GM23338 (cell line): ENCODE measurements around the gene RAB37. TPM values are rescaled to one million over a fixed set of nuclear protein-coding genes. Genes with fewer than 3 reads are reported as not detected.

ENCODE experiments used
- ATAC-seq: fragments of 200-7000 bp; cut with Tn5 transposase; 3 replicates; pipeline ENCODE4 v1.9.1; 2020
- DNase-seq: peaks from one replicate; pipeline ENCODE4 v3.0.0-alpha.2; 2015; ENCODE audit warnings: low spot score
- H2AFZ ChIP-seq: fragments of 200-600 bp; sonication (generic); 2 replicates; pipeline ENCODE4 v1.8.0; 2016; ENCODE audit warnings: antibody characterized with exemption, mild to moderate bottlenecking, moderate library complexity
- H3F3A ChIP-seq: fragments of 200-600 bp; sonication (generic); replicated peaks from 2 replicates; pipeline ENCODE4 v1.8.0; 2017; ENCODE audit warnings: antibody characterized with exemption, mixed run types, low read depth
- H3K27ac ChIP-seq: fragments of 200-600 bp; sonication (generic); 2 replicates; pipeline ENCODE4 v1.6.1; 2016; ENCODE audit warnings: low read depth
- H3K27me3 ChIP-seq: fragments of 200-600 bp; sonication (generic); 2 replicates; pipeline ENCODE4 v1.8.0; 2016; ENCODE audit warnings: mild to moderate bottlenecking, mixed run types, moderate library complexity; ENCODE audit not compliant: insufficient read depth
- H3K36me3 ChIP-seq: fragments of 200-600 bp; sonication (generic); 2 replicates; pipeline ENCODE4 v1.8.0; 2016; ENCODE audit warnings: mild to moderate bottlenecking; ENCODE audit not compliant: insufficient read depth
- H3K4me1 ChIP-seq: fragments of 200-600 bp; sonication (generic); 2 replicates; pipeline ENCODE4 v1.8.0; 2016; ENCODE audit warnings: mild to moderate bottlenecking, moderate library complexity; ENCODE audit not compliant: insufficient read depth
- H3K4me2 ChIP-seq: fragments of 200-600 bp; sonication (generic); 2 replicates; pipeline ENCODE4 v1.7.1; 2017; ENCODE audit warnings: mixed run types
- H3K4me3 ChIP-seq: fragments of 200-600 bp; sonication (generic); 2 replicates; pipeline ENCODE4 v1.6.1; 2016; ENCODE audit warnings: mixed run types
- H3K79me2 ChIP-seq: fragments of 200-600 bp; sonication (generic); replicated peaks from 2 replicates; pipeline ENCODE4 v1.8.0; 2017; ENCODE audit warnings: mild to moderate bottlenecking; ENCODE audit not compliant: insufficient read depth
- H3K9me2 ChIP-seq: fragments of 200-600 bp; sonication (generic); 2 replicates; pipeline ENCODE4 v1.8.0; 2017; ENCODE audit not compliant: insufficient read depth
- H4K20me1 ChIP-seq: fragments of 200-600 bp; sonication (generic); replicated peaks from 2 replicates; pipeline ENCODE4 v1.8.0; 2017; ENCODE audit warnings: mild to moderate bottlenecking; ENCODE audit not compliant: insufficient read depth
- H3K27ac Mint-ChIP-seq: 2 replicates; pipeline ENCODE4 v1.8.0; 2020; ENCODE audit warnings: inconsistent platforms, mild to moderate bottlenecking, moderate library complexity, mixed read lengths
- H3K27me3 Mint-ChIP-seq: 3 replicates; pipeline ENCODE4 v1.8.0; 2022; ENCODE audit warnings: low read depth, mild to moderate bottlenecking, moderate library complexity, mixed read lengths, inconsistent platforms; ENCODE audit not compliant: insufficient read depth, poor library complexity
- H3K36me3 Mint-ChIP-seq: 3 replicates; pipeline ENCODE4 v1.8.0; 2021; ENCODE audit warnings: low read depth, mild to moderate bottlenecking, inconsistent platforms, moderate library complexity, mixed read lengths
- H3K4me1 Mint-ChIP-seq: 3 replicates; pipeline ENCODE4 v1.8.0; 2020; ENCODE audit warnings: mild to moderate bottlenecking, inconsistent platforms, mixed read lengths
- H3K4me3 Mint-ChIP-seq: 3 replicates; pipeline ENCODE4 v1.8.0; 2021; ENCODE audit warnings: moderate library complexity, mild to moderate bottlenecking, inconsistent platforms, mixed read lengths
- H3K9me3 Mint-ChIP-seq: 3 replicates; pipeline ENCODE4 v1.8.0; 2020; ENCODE audit warnings: moderate library complexity, mild to moderate bottlenecking, inconsistent platforms, mixed read lengths
- EZH2phosphoT487 ChIP-seq: fragments of 200-600 bp; sonication (generic); IDR thresholded peaks from one replicate; pipeline ENCODE4 v1.8.1; 2018; ENCODE audit warnings: antibody characterized with exemption; ENCODE audit not compliant: unreplicated experiment
- ZNF331 ChIP-seq: fragments of 250-450 bp; sonication (Bioruptor Pico); IDR thresholded peaks from 2 replicates; pipeline ENCODE4 v1.5.0; 2020; ENCODE audit warnings: low read depth, mild to moderate bottlenecking, moderate library complexity
- polyA plus RNA-seq: library from polyadenylated mRNA; unstranded; fragments of >200 nt; fragmentation: Nextera tagmentation; extraction: Ambion mirVana; gene quantifications from 2 replicates; pipeline ENCODE4 v1.2.1, GENCODE V29; 2016
- total RNA-seq: library from RNA; depleted of rRNA; stranded (reverse); fragments of >200 nt; shearing (Covaris generic); gene quantifications from 2 replicates; pipeline ENCODE4 v1.2.3, GENCODE V29; 2014
- TF ChIP-seq, protein P1 (sequence below), 2 experiments: fragments of 200-600 bp in 1 of 2; sonication (generic) in 1 of 2; conservative IDR thresholded peaks; 2 replicates each; pipeline versions ENCODE4 v1.5.1 to v1.6.1; 2016 to 2017; ENCODE audit warnings: antibody characterized with exemption in 2 of 2, low read depth in 2 of 2, mild to moderate bottlenecking in 2 of 2, moderate library complexity in 1 of 2
- TF ChIP-seq, protein P2 (sequence below): IDR thresholded peaks from one replicate; pipeline ENCODE4 v1.6.1; 2018; ENCODE audit warnings: antibody characterized with exemption; ENCODE audit not compliant: unreplicated experiment

Gene RAB37
- total and polyA plus RNA-seq, 2 experiments from 2014 or later, result 3.3 to 5.2 TPM

DNA sequence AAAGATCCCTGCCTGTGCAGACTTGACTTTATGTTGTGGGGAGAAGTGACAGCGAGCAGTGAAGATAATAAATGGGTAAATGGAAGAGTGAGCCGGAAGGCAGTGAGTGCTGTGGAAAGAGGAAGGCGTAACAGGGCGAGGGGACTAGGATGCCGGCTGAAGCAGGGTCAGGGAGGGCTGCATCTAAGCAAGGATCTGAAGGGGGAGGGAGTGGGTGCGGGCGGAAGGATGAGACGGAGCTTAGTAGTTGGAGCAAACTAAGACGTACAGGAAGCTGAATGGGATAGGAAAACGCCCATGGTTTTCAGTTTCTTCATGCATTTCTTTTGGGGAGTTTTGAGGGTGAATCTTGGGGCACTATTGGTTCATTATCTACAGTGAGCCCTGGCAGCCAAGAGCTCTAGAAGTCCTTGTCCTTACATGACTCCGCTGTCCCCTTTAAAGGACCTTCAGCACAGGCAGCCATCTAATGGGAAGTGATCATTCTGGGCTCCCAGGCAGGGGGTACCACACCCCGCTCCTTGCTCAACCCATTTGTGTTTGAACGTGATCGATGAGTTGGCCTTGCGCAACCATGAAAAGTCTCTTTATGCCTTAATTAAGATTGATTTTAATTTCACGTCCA is 49.5 kb downstream of the RAB37 start (continued):
- TF ChIP-seq, protein P1, sequence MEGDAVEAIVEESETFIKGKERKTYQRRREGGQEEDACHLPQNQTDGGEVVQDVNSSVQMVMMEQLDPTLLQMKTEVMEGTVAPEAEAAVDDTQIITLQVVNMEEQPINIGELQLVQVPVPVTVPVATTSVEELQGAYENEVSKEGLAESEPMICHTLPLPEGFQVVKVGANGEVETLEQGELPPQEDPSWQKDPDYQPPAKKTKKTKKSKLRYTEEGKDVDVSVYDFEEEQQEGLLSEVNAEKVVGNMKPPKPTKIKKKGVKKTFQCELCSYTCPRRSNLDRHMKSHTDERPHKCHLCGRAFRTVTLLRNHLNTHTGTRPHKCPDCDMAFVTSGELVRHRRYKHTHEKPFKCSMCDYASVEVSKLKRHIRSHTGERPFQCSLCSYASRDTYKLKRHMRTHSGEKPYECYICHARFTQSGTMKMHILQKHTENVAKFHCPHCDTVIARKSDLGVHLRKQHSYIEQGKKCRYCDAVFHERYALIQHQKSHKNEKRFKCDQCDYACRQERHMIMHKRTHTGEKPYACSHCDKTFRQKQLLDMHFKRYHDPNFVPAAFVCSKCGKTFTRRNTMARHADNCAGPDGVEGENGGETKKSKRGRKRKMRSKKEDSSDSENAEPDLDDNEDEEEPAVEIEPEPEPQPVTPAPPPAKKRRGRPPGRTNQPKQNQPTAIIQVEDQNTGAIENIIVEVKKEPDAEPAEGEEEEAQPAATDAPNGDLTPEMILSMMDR (conservative IDR thresholded peaks at IDR 0.05; ENCODE audit: low read depth in 2 of 2), result no peak
- TF ChIP-seq, protein P2, sequence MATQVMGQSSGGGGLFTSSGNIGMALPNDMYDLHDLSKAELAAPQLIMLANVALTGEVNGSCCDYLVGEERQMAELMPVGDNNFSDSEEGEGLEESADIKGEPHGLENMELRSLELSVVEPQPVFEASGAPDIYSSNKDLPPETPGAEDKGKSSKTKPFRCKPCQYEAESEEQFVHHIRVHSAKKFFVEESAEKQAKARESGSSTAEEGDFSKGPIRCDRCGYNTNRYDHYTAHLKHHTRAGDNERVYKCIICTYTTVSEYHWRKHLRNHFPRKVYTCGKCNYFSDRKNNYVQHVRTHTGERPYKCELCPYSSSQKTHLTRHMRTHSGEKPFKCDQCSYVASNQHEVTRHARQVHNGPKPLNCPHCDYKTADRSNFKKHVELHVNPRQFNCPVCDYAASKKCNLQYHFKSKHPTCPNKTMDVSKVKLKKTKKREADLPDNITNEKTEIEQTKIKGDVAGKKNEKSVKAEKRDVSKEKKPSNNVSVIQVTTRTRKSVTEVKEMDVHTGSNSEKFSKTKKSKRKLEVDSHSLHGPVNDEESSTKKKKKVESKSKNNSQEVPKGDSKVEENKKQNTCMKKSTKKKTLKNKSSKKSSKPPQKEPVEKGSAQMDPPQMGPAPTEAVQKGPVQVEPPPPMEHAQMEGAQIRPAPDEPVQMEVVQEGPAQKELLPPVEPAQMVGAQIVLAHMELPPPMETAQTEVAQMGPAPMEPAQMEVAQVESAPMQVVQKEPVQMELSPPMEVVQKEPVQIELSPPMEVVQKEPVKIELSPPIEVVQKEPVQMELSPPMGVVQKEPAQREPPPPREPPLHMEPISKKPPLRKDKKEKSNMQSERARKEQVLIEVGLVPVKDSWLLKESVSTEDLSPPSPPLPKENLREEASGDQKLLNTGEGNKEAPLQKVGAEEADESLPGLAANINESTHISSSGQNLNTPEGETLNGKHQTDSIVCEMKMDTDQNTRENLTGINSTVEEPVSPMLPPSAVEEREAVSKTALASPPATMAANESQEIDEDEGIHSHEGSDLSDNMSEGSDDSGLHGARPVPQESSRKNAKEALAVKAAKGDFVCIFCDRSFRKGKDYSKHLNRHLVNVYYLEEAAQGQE, result no peak

DNA sequence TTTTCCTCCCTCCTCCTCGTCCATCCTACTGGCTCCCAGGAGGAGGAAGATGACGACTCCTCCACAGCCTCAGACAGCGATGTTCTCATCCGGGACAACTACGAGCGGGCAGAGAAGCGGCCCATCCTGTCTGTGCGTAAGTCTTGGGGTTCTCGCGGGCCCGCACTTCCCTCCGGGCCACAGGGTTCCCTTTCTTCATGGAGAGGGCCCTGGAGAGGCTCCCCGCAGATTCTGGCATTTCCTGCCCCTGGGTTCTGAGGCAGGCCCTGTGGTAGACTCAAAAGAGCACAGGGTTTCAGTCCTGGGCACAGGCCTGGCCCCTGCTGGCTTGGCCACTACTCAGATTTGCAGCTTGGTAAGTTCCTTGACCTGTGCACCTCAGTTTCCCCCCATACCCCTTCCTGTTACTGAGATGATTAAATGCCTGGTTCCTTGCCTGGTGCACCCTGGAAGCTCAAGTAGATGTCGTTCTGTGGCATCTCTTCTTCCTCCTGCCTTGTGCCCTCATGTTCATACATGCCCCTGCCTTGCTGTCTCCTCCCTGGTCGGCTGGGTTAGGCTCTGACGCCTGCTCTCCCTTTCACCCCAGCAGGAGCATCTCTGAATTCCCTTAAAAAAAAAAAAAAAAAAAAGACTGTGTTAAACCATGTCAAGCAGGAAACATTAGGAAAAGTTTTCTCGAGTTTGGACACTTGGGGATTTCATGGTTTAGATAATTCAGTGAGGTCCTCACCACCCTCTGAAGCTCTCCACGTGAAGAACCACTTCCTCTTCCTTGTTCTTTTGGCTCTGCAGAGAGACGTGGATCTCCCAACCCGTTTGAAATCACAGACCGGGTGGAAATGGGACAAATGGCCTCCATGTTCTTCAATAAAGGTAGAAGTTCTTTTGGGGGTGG is 53.4 kb downstream of the RAB37 start:
- peaks cover 6% of the 10 kb centered on the region; the same call in 1 of the 2 replicates for H4K20me1 ChIP-seq
- no peaks in the 10 kb centered on the region for H3K9me3 Mint-ChIP-seq
- H3K4me2 ChIP-seq, result no peak overlapping the region
- H3K4me3 Mint-ChIP-seq, result no peak overlapping the region
- H3K4me1 ChIP-seq, result no peaks in the 10 kb centered on the region
- H3K27ac ChIP-seq, result no peak overlapping the region
- H3K4me3 ChIP-seq, result no peak overlapping the region
- H3F3A ChIP-seq, result no peaks in the 10 kb centered on the region
- ATAC-seq, result no peak
- H3K36me3 Mint-ChIP-seq, result peaks cover 47% of the 10 kb centered on the region
- peaks cover 3% of the 10 kb centered on the region for H3K27me3 Mint-ChIP-seq
- H3K27ac Mint-ChIP-seq, result no peak overlapping the region
- H2AFZ ChIP-seq, result no peak overlapping the region
- H3K9me2 ChIP-seq, result no peaks in the 10 kb centered on the region
- H3K36me3 ChIP-seq, result no peaks in the 10 kb centered on the region; the same call in 1 of the 2 replicates
- no peaks in the 10 kb centered on the region for H3K27me3 ChIP-seq
- DNase-seq, result peak; percentile 22
- peaks cover 6% of the 10 kb centered on the region; the same call in 2 of the 3 replicates for H3K4me1 Mint-ChIP-seq
- no peaks in the 10 kb centered on the region for H3K79me2 ChIP-seq
- TF ChIP-seq ZNF331, result no peak
- TF ChIP-seq EZH2phosphoT487, result no peak

DNA sequence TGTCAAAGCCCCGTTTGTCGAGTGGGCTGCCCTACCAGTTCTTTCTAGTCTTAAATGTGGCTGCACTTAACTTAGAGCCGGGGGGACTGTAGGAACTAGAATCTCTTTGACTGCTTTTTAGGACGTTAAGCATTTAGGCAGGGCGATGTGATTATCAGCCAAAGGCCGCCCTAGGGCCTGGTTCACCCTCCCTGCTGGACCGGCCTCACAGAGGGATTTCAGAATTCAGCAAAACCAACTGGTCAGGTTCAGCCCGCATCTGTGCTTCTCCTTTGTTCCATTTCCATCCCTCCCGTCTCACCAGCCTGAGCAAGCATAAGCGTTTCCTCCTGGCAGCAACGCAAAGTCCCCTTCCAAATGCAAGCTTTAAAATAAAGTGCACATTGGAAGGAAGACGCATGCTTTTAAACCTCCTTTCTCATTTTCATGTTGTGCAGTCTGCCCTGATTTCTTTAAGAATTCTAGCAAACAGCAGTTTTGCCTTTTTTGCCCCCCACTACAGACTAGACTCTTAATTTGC is 55.6 kb downstream of the RAB37 start:
- Histone ChIP-seq H3K27me3 (no peaks in the 10 kb centered on the region), H3K4me3 (no peak overlapping the region), H2AFZ (no peak overlapping the region), H3F3A (no peaks in the 10 kb centered on the region), H3K4me2 (no peak overlapping the region), H3K9me2 (no peaks in the 10 kb centered on the region), H3K79me2 (no peaks in the 10 kb centered on the region), H3K27ac (no peak overlapping the region), H4K20me1 (peaks cover 4% of the 10 kb centered on the region; the same call in 1 of the 2 replicates), H3K36me3 (peaks cover 3% of the 10 kb centered on the region; the same call in 1 of the 2 replicates), H3K4me1 (no peaks in the 10 kb centered on the region)
- Mint-ChIP-seq H3K27me3 (peaks cover 3% of the 10 kb centered on the region), H3K4me1 (peaks cover 6% of the 10 kb centered on the region; the same call in 2 of the 3 replicates), H3K36me3 (peaks cover 53% of the 10 kb centered on the region), H3K27ac (no peak overlapping the region), H3K4me3 (no peak overlapping the region; the same call in 2 of the 3 replicates), H3K9me3 (no peaks in the 10 kb centered on the region)
- DNase-seq (no peak), ATAC-seq (no peak)
- no peak for TF ChIP-seq EZH2phosphoT487
- no peak for TF ChIP-seq ZNF331
